GM20431 (cell line): Measurements from ENCODE around the gene CLASP1.
"Not testable (repeated sequence)": the region's sequence is repeated elsewhere in the genome, so short reads cannot be mapped to it uniquely, and the experiment has no call there.

ENCODE experiments used
- in situ Hi-C: fragments of 300-500 bp; cut with MseI, MboI; formaldehyde crosslinking; loops from one replicate; pipeline ENCODE4 v1.15.0; 2020; ENCODE audit warnings: low sequenced_read_pairs; ENCODE audit not compliant: unreplicated experiment

Gene CLASP1

GRCh38 chr2:121346407-121346806 lies 302.9 kb downstream of the CLASP1 start:
- in situ Hi-C loops, result no loop called here

- in situ Hi-C loops, result no loop called here
These were observed 303.4 kb downstream of the CLASP1 start for GRCh38 chr2:121345887-121346286.

GRCh38 chr2:121345101-121345500 lies 304.2 kb downstream of the CLASP1 start:
- in situ Hi-C loops, result no loop called here

- in situ Hi-C loops, result not testable (repeated sequence)
These were observed 305.3 kb downstream of the CLASP1 start for GRCh38 chr2:121343828-121344399.

GRCh38 chr2:121343191-121343590 lies 306.1 kb downstream of the CLASP1 start:
- in situ Hi-C loops, result no loop called here

GRCh38 chr2:121342751-121343150 lies 306.5 kb downstream of the CLASP1 start:
- in situ Hi-C loops, result no loop called here

- in situ Hi-C loops, result no loop called here
These were observed 308.3 kb downstream of the CLASP1 start for GRCh38 chr2:121340926-121341325.

- in situ Hi-C loops, result no loop called here
These were observed 311.0 kb downstream of the CLASP1 start for GRCh38 chr2:121338281-121338680.

- in situ Hi-C loops, result no loop called here
These were observed 312.6 kb downstream of the CLASP1 start for GRCh38 chr2:121336528-121337294.

- in situ Hi-C loops, result no loop called here
These were observed 313.7 kb downstream of the CLASP1 start for GRCh38 chr2:121335294-121336290.

- in situ Hi-C loops, result no loop called here
These were observed 314.5 kb downstream of the CLASP1 start for GRCh38 chr2:121334581-121335293.

- in situ Hi-C loops, result no loop called here
These were observed 315.3 kb downstream of the CLASP1 start for GRCh38 chr2:121333834-121334558.

GRCh38 chr2:121333231-121333630 lies 316.0 kb downstream of the CLASP1 start:
- in situ Hi-C loops, result no loop called here

- in situ Hi-C loops, result not testable (repeated sequence)
These were observed 317.9 kb downstream of the CLASP1 start for GRCh38 chr2:121331324-121331723.

GRCh38 chr2:121330921-121331320 lies 318.3 kb downstream of the CLASP1 start:
- in situ Hi-C loops, result no loop called here

GRCh38 chr2:121329786-121330185 lies 319.5 kb downstream of the CLASP1 start:
- in situ Hi-C loops, result no loop called here

- in situ Hi-C loops, result no loop called here
These were observed 322.6 kb downstream of the CLASP1 start for GRCh38 chr2:121326628-121327027.

GRCh38 chr2:121324601-121325000 lies 324.7 kb downstream of the CLASP1 start:
- in situ Hi-C loops, result no loop called here

- in situ Hi-C loops, result no loop called here
These were observed 327.8 kb downstream of the CLASP1 start for GRCh38 chr2:121321476-121321875.
